Measurements from ENCODE around the gene SSBP3.
A peak's percentile ranks its signal among the peaks of the same experiment; 100 is the strongest.

Gene SSBP3

DNA sequence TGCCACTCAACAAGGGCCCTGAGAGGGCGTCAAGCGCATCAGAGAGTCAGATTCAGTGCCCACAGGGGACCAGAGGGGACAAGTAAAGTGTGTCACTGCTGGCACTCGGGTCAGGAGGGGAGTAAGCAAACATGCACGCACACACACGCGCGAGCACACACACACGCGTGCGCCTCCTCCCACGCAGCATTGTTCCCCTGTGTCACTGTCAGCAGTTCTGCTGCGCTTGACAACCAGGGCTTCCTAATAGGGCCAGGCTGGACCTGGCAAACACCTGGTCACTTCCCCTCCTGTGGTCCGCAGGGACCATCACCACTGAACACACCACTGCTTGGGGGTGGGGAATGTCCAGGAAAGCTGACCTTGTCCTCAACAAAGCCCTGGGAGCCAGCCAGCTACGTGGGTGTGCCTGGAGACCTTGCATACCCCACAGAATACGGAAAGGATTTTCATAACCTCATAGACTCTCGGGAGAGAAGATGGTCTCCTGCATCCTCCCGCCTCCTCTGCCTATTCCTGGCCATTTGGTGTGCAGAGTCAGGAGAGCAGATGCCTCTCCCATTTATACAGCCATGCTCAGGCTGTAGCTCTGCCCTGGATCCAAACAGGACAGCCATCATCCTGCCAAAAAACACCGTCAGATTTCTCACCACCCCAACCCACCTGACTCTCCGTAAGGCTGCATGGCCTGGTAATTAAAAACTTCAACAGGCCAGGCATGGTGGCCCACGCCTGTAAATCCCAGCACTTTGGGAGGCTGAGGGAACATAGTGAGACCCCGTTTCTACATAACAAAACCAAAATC, 73.2 kb downstream of the SSBP3 start:
- peaks cover 2% of the 10 kb centered on the region for H3K36me3 Mint-ChIP-seq
- H3K27me3 Mint-ChIP-seq = no peaks in the 10 kb centered on the region
- H3K9me3 Mint-ChIP-seq (ENCODE audit: low read depth) = no peaks in the 10 kb centered on the region
- peak overlapping the region; percentile 16 for H3K27ac Mint-ChIP-seq
- H3K4me1 Mint-ChIP-seq (ENCODE audit: low read depth) = peaks cover 66% of the 10 kb centered on the region
- no peak overlapping the region for H3K4me3 Mint-ChIP-seq

DNA sequence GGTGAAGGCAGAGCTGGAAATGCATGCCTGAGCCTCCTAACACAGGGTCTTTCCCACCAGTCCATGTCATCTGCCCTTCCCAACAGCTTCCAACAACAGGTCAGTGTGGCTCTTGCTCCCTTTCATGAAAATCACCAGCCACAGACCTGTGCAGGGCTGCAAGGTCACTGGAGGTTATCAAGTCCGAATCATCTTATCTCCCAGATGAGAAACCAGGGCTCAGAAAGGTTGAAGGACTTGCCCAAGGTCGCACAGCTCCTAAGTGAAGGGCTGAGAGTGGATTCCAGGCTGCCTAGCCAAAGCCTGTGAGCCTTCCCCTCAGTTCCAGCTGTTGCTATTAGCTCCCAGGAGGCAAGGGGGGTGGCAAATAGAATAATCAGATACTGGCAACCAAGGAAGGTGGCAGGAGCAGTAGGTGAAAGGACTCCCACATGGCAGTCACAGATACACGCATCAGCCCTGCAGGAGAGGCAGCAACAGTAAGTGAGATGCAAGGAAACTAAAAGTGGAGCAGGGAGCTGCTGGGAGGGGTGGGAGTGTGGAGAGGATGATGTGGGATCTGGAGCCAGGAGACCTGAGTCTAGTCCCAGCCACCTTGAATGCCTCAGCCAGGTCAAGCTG, 74.2 kb downstream of the SSBP3 start:
- H3K4me3 Mint-ChIP-seq = no peak overlapping the region
- no peaks in the 10 kb centered on the region for H3K27me3 Mint-ChIP-seq
- H3K4me1 Mint-ChIP-seq (ENCODE audit: low read depth) = peaks cover 72% of the 10 kb centered on the region
- no peak overlapping the region for H3K27ac Mint-ChIP-seq
- H3K9me3 Mint-ChIP-seq (ENCODE audit: low read depth) = no peaks in the 10 kb centered on the region
- peaks cover 2% of the 10 kb centered on the region for H3K36me3 Mint-ChIP-seq

DNA sequence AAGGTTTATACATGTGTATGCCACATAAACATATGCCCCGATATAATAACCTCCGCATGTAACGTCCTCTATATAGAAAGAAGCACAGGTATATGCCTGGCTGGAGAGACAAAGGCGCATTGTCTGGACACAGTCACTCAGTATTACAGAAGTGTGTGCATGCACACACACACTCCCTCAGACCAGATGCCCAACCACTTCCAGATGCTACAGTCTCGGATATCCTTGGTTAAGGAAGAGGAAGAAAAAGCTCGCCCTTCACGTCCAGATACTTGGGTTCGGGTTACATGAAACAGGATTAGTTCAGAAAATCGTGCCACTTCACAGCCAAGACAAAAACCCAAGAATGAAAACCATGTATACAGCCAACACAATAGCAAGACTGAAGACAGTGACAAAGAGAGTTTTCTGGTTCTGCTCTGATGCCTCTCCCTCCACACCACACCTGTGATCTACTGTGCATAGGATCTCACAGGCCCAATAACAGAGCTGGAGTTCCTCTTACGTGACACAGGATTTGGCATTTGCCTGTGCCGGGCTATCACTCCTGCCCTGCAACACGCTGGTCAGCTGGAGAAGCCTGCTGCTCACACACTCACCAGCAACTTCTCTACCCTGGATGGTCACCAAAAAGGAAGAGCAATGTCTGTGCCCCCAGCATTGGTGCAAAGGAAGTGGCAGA, 75.0 kb downstream of the SSBP3 start:
- H3K27me3 Mint-ChIP-seq = no peaks in the 10 kb centered on the region
- peak overlapping the region; percentile 58 for H3K27ac Mint-ChIP-seq

DNA sequence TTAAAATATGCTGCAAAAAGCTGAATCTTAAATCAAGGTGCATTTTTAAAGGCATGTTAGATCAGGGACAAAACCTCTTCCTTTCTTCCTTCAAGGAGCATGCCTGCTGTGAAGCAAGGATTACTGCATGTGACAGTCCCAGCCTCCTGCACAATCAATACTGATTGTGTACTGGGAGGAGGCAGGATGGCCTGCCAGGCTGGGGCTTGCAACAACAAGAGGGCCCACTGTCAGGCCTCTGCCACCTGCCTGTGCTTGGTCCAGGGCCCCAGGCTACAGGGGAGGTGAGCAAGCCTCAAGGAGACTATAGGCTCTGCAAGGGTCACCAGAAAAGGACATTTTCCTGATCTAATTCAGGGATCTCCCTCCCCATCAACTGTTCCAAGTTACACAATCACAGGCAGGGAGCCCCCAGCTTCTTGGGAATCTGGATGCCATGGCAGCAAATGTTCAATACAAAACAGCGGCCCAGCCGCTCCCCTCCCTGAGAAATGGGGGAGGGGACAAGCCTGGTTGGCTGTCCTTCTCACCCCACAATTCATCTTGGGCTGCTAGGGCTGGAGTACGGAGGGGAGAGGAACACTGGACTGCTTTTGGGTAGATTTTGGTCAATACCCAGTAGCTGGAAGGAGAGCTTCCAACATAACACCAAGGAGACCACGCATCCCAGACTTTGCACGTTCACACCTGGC, 76.7 kb downstream of the SSBP3 start:
- H3K9me3 Mint-ChIP-seq (ENCODE audit: low read depth) = no peaks in the 10 kb centered on the region
- no peaks in the 10 kb centered on the region for H3K27me3 Mint-ChIP-seq
- H3K27ac Mint-ChIP-seq = no peak overlapping the region
- H3K36me3 Mint-ChIP-seq = peaks cover 2% of the 10 kb centered on the region
- H3K4me1 Mint-ChIP-seq (ENCODE audit: low read depth) = peaks cover 74% of the 10 kb centered on the region
- no peak overlapping the region for H3K4me3 Mint-ChIP-seq

More for the DNA sequence above, 75.0 kb downstream of the SSBP3 start:
- Mint-ChIP-seq H3K4me1 (ENCODE audit: low read depth) (peaks cover 71% of the 10 kb centered on the region), H3K36me3 (peaks cover 2% of the 10 kb centered on the region), H3K4me3 (no peak overlapping the region), H3K9me3 (ENCODE audit: low read depth) (no peaks in the 10 kb centered on the region)

DNA sequence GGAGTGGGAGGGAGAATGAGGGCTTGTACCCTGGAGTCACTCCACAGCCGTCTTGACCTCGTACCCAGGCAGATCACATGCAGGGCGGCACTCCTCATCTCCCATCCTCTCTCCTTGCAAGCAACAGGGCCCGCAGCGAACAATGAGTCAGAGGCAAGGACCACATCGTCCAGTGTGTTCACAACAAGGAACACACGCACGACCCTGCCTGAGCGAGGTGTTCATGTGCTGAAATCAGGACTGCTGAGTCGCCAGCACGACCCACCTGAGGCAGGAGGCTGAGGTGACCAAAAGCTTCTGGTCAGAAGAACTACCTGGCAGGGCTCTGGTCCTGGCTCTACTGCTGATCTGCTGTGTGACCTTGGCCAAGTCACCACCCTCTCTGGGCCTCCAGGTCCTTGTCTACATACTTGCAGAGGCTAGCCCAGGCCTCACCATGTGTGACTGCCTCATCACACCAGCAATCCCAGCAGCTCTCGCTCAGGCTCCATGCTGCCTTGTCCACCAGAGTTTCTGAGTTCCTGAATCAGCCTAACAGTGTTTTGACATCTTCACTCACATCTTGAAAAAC, 78.0 kb downstream of the SSBP3 start:
- no peaks in the 10 kb centered on the region for H3K27me3 Mint-ChIP-seq
- H3K9me3 Mint-ChIP-seq (ENCODE audit: low read depth) = no peaks in the 10 kb centered on the region
- no peak overlapping the region for H3K4me3 Mint-ChIP-seq
- H3K36me3 Mint-ChIP-seq = no peaks in the 10 kb centered on the region
- H3K27ac Mint-ChIP-seq = peak overlapping the region; percentile 11
- H3K4me1 Mint-ChIP-seq (ENCODE audit: low read depth) = peaks cover 76% of the 10 kb centered on the region

DNA sequence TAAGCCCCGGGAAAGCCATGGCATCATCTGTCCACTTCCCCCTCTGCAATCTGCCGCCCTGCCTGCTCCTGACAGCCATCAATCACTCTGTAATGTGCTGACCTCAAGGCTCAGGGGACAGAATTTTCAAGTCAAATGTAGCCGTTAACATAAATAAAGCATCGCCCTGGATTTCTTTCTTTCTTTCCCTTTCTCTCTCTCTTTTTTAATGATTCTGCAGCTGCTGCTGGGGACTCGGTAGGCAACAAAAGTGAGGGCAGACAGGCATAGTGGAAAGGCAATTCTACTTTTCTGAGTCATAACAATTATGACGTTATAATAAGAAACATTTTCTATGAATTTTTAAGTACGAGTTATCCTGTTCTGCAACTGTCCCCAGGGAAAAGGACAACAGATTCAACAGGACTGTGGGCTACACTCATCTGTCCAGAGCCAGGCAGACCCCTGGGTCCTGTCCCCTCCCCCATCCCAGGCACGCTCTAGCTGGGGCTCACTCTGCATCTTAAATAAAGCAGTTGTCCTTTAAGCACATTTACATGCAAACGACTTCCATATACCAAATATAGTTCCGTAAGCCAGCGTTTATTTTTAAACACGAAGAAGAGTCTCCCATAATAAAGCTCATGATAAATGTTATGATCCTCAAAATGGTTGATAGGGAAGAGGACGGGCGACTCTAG, 78.7 kb downstream of the SSBP3 start:
- Mint-ChIP-seq H3K27ac (peak overlapping the region; percentile 11), H3K4me1 (ENCODE audit: low read depth) (peaks cover 76% of the 10 kb centered on the region), H3K9me3 (ENCODE audit: low read depth) (no peaks in the 10 kb centered on the region), H3K36me3 (no peaks in the 10 kb centered on the region), H3K27me3 (no peaks in the 10 kb centered on the region), H3K4me3 (no peak overlapping the region)

DNA sequence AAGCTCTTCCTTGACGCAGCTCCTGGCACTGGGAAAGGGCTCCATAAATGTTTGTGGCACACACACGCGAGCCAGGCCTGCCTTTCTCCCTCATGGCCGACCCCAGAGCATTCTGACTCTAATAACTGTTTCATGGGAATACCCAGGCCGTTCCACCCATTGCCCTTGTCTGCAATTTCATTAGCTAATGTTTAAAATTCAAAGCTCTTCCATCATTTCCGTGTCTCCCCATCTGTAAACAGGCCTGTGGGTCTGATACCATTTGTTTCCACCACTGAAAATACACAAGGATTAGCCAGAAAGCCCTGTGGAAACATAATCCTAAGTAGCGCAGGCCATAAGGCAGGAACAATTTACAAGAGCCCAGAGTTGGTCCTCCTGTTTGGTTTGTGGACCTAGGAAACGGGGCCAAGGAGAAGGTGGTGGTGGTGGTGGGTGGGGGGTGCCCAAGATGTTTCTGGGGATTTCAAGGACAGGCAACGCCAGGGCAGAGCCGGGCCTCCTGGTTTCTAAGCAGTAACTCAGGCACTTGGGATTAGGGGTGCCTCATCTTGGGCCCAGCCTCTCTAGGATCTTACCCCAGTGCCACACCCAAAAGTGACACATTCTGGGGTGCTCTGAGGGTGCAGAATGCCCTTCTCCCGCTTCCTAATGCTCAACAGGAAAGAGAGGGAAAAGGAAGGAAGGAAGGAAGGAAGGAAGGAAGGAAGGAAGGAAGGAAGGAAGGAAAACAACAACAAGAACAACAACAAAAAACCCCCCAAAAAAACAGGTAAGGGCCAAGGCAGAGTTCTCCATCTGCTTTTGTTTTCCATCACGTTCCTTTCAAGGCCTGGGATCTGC, 79.4 kb downstream of the SSBP3 start:
- Mint-ChIP-seq H3K27ac (no peak overlapping the region), H3K9me3 (ENCODE audit: low read depth) (no peaks in the 10 kb centered on the region), H3K4me1 (ENCODE audit: low read depth) (peaks cover 76% of the 10 kb centered on the region), H3K36me3 (no peaks in the 10 kb centered on the region), H3K27me3 (no peaks in the 10 kb centered on the region), H3K4me3 (no peak overlapping the region)

DNA sequence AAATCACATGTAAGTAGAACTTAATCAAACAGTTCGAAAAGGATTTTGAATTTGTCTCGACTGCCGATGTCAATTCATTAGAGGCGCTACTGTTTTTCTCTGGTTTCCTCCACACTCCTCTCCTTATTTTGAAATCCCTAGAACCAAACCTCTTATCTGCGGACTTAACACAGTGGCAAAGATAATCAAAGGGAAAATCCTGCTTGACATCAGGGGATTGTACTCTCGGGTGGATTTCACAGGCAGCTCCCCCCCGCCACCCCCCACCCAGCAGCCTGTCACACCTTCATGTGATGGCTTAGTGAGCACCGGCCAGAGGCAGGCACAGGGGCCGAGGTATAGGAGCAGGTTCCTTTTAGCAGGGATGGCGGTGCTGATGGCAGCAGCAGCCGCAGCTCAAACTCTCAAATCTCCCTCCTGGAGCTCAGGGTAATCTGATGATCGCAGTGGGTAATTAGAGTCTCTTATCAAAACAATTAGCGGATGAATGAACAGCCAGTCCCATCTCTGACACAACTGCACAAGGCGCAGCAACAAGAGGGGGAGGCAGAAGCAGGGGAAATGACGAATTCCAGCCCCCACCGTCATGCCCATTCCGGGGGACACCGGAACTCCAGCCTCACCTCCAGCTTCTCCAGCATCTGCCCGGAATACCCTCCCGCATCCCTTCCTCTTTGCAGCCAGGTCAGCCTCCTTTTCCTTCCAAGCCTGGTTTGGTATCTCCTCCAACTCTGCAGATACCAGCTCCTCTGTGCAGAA, 80.3 kb downstream of the SSBP3 start:
- no peak overlapping the region for H3K27ac Mint-ChIP-seq
- no peaks in the 10 kb centered on the region for H3K36me3 Mint-ChIP-seq
- H3K27me3 Mint-ChIP-seq = no peaks in the 10 kb centered on the region
- H3K4me3 Mint-ChIP-seq = no peak overlapping the region
- peaks cover 71% of the 10 kb centered on the region for H3K4me1 Mint-ChIP-seq (ENCODE audit: low read depth)
- no peaks in the 10 kb centered on the region for H3K9me3 Mint-ChIP-seq (ENCODE audit: low read depth)

DNA sequence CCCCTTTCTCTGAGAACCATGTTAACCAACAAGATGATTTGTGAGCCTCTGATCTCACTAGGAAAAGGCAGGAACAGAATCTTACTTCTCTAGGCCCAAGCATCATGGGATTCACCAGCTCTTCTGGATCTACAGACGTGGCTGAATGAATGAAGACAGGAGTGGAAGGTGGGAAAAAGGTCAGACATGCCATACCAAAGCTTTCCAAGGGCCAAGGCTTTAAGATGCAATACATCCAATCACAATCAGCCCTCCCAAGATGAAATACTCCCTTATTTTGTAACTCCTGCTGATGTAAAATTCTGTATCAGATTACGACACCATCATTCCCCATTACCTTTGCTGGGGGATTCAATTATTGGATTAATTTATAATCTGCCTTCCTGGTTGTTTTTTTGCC, 80.9 kb downstream of the SSBP3 start:
- Mint-ChIP-seq H3K9me3 (ENCODE audit: low read depth) (no peaks in the 10 kb centered on the region), H3K27me3 (no peaks in the 10 kb centered on the region), H3K4me3 (no peak overlapping the region), H3K27ac (no peak overlapping the region), H3K36me3 (no peaks in the 10 kb centered on the region), H3K4me1 (ENCODE audit: low read depth) (peaks cover 72% of the 10 kb centered on the region)

DNA sequence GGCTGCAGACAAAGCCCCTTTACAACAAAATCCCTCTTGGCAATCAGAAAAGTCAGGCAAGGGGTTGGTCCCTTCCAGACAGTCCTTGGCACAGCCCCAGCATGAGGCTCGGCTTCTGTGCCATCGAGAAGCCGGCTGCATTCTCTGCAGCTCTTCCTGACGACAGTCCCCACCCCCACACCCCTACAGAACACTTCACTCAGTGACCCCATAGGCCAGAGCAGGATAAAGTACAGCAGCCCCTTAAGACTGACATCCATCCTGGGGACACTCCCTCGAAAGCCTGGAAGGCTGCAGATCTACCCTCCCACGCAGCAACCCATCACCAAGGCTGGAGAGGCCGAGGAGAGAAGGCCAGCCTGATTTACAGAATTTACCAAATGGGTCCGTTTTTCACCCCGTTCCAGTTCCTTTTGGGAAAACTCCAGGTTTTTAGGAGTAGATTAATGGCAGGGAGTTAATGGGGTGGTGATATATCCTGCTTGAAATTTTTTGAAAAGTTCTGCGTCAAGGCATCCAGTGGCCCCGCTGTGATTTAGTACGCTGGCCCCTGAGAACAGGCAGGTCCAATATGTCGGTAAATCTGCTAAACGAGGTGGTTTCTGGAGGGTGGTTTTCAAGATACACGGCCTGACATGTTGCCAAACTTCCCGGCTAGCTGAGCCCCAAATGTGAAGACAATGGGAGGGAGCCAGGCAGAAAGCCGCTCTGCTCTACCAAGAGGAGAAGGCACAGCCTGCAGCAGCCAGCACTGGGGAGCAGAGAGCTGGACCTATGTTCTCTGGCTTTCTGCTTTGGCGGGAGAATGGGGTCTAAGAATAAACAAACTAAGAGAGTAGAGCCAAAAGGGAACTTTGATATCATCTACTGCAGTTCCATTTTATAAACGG, 81.7 kb downstream of the SSBP3 start:
- H3K27me3 Mint-ChIP-seq = no peaks in the 10 kb centered on the region
- no peaks in the 10 kb centered on the region for H3K36me3 Mint-ChIP-seq
- H3K27ac Mint-ChIP-seq = peak overlapping the region; percentile 3
- no peak overlapping the region for H3K4me3 Mint-ChIP-seq
- no peaks in the 10 kb centered on the region for H3K9me3 Mint-ChIP-seq (ENCODE audit: low read depth)
- H3K4me1 Mint-ChIP-seq (ENCODE audit: low read depth) = peaks cover 70% of the 10 kb centered on the region

DNA sequence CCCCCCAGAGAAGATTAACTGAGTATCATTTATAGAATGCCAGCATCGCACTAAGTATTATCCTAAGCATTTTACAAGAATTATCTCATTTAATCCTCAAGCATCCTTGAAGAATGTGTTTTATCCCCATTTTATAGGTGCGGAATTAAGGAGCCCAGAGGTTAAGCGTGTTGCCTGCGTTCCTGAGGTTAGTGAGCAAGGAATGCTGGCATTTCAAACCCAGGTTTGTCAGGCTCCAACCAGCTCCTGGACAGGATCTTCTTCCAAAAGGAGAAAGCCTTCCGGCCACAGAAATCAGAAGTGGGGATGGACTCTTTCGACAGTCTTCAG, 82.3 kb downstream of the SSBP3 start:
- Mint-ChIP-seq H3K4me3 (no peak overlapping the region), H3K4me1 (ENCODE audit: low read depth) (peaks cover 71% of the 10 kb centered on the region), H3K9me3 (ENCODE audit: low read depth) (no peaks in the 10 kb centered on the region), H3K27ac (no peak overlapping the region), H3K36me3 (no peaks in the 10 kb centered on the region), H3K27me3 (no peaks in the 10 kb centered on the region)

DNA sequence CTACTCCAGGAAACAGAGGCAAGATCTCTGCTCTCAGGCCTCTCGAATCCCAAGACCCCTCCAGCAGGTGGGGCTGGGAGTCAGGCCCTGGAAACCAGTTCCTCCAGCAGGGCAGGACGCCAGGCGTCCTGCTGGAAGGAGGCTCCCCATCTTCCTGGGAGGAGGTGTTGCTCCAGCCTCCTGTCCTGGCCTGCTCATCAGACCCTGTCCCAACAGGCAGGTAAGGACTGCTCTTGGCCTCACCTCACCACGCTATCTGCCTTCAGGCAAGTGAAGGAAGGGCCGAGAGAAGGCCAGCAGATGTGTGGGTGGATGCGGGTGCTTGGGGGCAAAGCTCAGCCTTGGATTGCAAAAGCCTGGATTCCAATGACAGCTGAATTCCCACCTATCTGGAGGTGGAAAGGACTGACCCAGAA, 82.9 kb downstream of the SSBP3 start:
- Mint-ChIP-seq H3K9me3 (ENCODE audit: low read depth) (no peaks in the 10 kb centered on the region), H3K4me1 (ENCODE audit: low read depth) (peaks cover 73% of the 10 kb centered on the region), H3K36me3 (no peaks in the 10 kb centered on the region), H3K27me3 (no peaks in the 10 kb centered on the region), H3K4me3 (no peak overlapping the region), H3K27ac (no peak overlapping the region)

All from activated naive CD8-positive, alpha-beta T cell (primary cell).